Measurements from ENCODE around the gene FAM174C.
A peak's percentile ranks its signal among the peaks of the same experiment; 100 is the strongest.

Gene FAM174C

GRCh38 chr19:1263188-1263587, 12.1 kb upstream of the FAM174C start:
- no peak for DNase-seq

- peak; percentile 46 for DNase-seq
These were observed 10.3 kb upstream of the FAM174C start for GRCh38 chr19:1264801-1265614.

- DNase-seq, result peak; percentile 46
These were observed 9.7 kb upstream of the FAM174C start for GRCh38 chr19:1265615-1266128.

GRCh38 chr19:1266129-1266915, 9.0 kb upstream of the FAM174C start:
- peak; percentile 87 for DNase-seq

- DNase-seq, result peak; percentile 60
These were observed 8.3 kb upstream of the FAM174C start for GRCh38 chr19:1266916-1267476.

- peak; percentile 48 for DNase-seq
These were observed 7.7 kb upstream of the FAM174C start for GRCh38 chr19:1267477-1268225.

- peak; percentile 58 for DNase-seq
These were observed 6.9 kb upstream of the FAM174C start for GRCh38 chr19:1268226-1269064.

- DNase-seq, result peak; percentile 99
These were observed 6.3 kb upstream of the FAM174C start, which contains the start of gene CIRBP for GRCh38 chr19:1269065-1269477. Gene CIRBP, plus strand, starts transcription at chr19:1269332. Its CDS starts 1,602 bp downstream, at chr19:1270934.

GRCh38 chr19:1269478-1270212, 5.7 kb upstream of the FAM174C start:
- DNase-seq, result peak; percentile 82

GRCh38 chr19:1270213-1270853, 5.0 kb upstream of the FAM174C start:
- no peak for DNase-seq

GRCh38 chr19:1270854-1271527, 4.3 kb upstream of the FAM174C start:
- DNase-seq, result no peak

GRCh38 chr19:1271528-1272422, 3.6 kb upstream of the FAM174C start:
- no peak for DNase-seq

- DNase-seq, result no peak
These were observed 2.7 kb upstream of the FAM174C start for GRCh38 chr19:1272423-1273262.

- peak; percentile 39 for DNase-seq
These were observed 1.9 kb upstream of the FAM174C start for GRCh38 chr19:1273263-1274041.

GRCh38 chr19:1274081-1274851, 1.1 kb upstream of the FAM174C start:
- peak; percentile 44 for DNase-seq

GRCh38 chr19:1274852-1275259, 474 bp upstream of the FAM174C start:
- DNase-seq, result peak; percentile 57

Measured in NCI-H82 (cell line).